Motor neuron (in vitro differentiated cells): ENCODE results near the gene RPL26. TPM values are rescaled to one million over a fixed set of nuclear protein-coding genes. Genes with fewer than 3 reads are reported as not detected.

Source experiments
- ATAC-seq, 8 experiments: fragments of 200-7000 bp; cut with Tn5 transposase; replicated peaks in 6 of 8; 2 replicates each; pipeline ENCODE4 v1.8.0; 2021; ENCODE audit warnings: mild to moderate bottlenecking in 8 of 8, moderate library complexity in 8 of 8
- H3K27ac ChIP-seq, 2 donors: fragments of 250-450 bp; sonication (Bioruptor Pico); 2 replicates each; pipeline ENCODE4 v1.9.0; 2021; ENCODE audit warnings: antibody characterized with exemption in 2 of 2, mild to moderate bottlenecking in 2 of 2, moderate library complexity in 1 of 2
- H3K4me1 ChIP-seq, 2 donors: fragments of 250-450 bp; sonication (Bioruptor Pico); replicated peaks in 1 of 2; 2 replicates each; pipeline ENCODE4 v1.6.1; 2021; ENCODE audit warnings: antibody characterized with exemption in 2 of 2, mild to moderate bottlenecking in 2 of 2, moderate library complexity in 1 of 2
- H3K4me3 ChIP-seq, 5 donors: fragments of 250-450 bp; sonication (Bioruptor Pico); 2 replicates each; pipeline ENCODE4 v1.9.0; 2021; ENCODE audit warnings: antibody characterized with exemption in 5 of 5, mild to moderate bottlenecking in 5 of 5, moderate library complexity in 4 of 5
- WGBS, 10 experiments: fragments of 450-650 bp; shearing (Covaris generic); methylation state at CpG; one replicate each; pipeline ENCODE4 v1.0.0; 2022; 5-methylcytosine and 5-hydroxymethylcytosine counted together
- in situ Hi-C, 9 experiments: fragments of 400-800 bp; cut with MboI; loops; one replicate each; pipeline ENCODE4 v1.15.0; 2021; ENCODE audit warnings: low sequenced_read_pairs in 9 of 9, low pct_unique_long_range_greater_than_20kb in 2 of 9; ENCODE audit not compliant: unreplicated experiment in 9 of 9
- total RNA-seq, 8 experiments: library from RNA; unstranded; fragments of 300-600 nt; gene quantifications; 2 replicates each; pipeline versions ENCODE4 v1.2.3 to v1.2.4, GENCODE V29; 2022

Gene RPL26
- total RNA-seq, 8 experiments from 2014 or later: 3,314 to 6,110 (median 4,631) TPM

DNA sequence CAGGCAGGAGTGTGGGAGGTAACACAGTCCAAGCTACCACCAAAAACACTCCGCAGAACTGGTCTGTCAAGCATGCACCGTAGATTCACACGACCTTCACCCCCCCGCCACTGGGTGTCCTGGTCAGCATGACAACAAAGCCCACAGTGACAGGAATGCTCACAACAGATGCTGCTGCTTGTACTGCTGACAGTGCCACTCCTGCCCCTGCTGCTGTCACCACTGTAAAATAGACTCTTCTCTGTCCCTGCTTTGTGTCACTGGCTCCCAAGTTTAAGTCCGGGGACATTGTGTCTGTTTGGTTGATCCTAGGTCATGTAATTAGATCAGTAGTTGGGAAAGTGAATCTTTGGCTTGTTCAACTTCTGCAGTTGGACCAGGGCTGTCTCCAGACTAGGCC lies 50.3 kb downstream of the RPL26 start:
- Histone ChIP-seq H3K27ac (no peak overlapping the region), H3K4me3 (no peak overlapping the region), H3K4me1 (peaks cover 0 to 3% of the 10 kb centered on the region in 2 donors)
- 4 to 60% (median 19%) methylated on average over 1 to 4 of the region's 5 CpGs; no CpG with 5 or more reads in 6 of the 10 experiments for WGBS, 10 experiments
- in situ Hi-C loops: no loop called here
- peak in 5 of 8 experiments; percentile 89 to 99 (median 92) for ATAC-seq

DNA sequence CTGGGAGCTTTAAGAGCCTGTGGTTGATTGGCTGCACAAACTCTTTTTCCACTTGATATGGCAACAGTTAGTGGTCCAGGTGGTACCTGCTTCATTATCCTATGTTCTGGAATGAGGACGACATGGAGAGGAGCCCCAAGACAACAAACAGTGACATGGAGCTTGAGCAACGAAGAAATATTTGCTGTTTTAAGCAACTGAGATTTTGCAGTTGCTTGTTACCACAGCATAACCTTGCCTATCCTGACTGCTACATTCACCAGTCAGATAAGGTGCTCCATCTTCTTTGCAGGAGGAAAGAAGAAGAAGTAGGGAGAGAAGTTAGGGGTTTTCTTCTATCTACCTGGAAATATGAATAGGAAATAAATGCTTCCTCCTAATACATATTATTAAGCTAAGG lies 50.9 kb downstream of the RPL26 start:
- no peak for ATAC-seq
- WGBS, 10 experiments: 67 to 100% (median 86%) methylated on average over 1 to 2 of the region's 2 CpGs; no CpG with 5 or more reads in 5 of the 10 experiments
- in situ Hi-C loops: no loop called here
- H3K27ac ChIP-seq: no peak overlapping the region
- H3K4me3 ChIP-seq: no peak overlapping the region
- no peaks in the 10 kb centered on the region for H3K4me1 ChIP-seq

Other genes starting within 250 kb of the RPL26 start
- 10 to 100 TPM; 12.2 to 51.5 (median 27.3) TPM for gene PER1, start 230.8 kb downstream of the RPL26 start, total RNA-seq
- gene VAMP2, start 220.2 kb downstream of the RPL26 start, total RNA-seq: 100 to 1,000 TPM in 1 of 8 experiments, 10 to 100 TPM in 6, 1 to 10 TPM in 1; 8.3 to 148 (median 39.3) TPM
- 10 to 100 TPM in 7 of 8 experiments, 1 to 10 TPM in 1; 5.8 to 54.2 (median 30.1) TPM for gene TMEM107, start 206.8 kb downstream of the RPL26 start, total RNA-seq
- gene BORCS6, start 193.0 kb downstream of the RPL26 start, total RNA-seq: 10 to 100 TPM in 1 of 8 experiments, 1 to 10 TPM in 7; 3.5 to 11.1 (median 5.6) TPM
- 10 to 100 TPM in 3 of 8 experiments, 1 to 10 TPM in 4, under 1 TPM in 1; 0.71 to 70.7 (median 3.0) TPM for gene AURKB, start 172.6 kb downstream of the RPL26 start, total RNA-seq
- 10 to 100 TPM in 5 of 8 experiments, 1 to 10 TPM in 3; 3.9 to 20.9 (median 12.2) TPM for gene CTC1, start 135.1 kb downstream of the RPL26 start, total RNA-seq
- gene PFAS, start 133.9 kb downstream of the RPL26 start, total RNA-seq: 10 to 100 TPM; 19.6 to 71.5 (median 28.3) TPM
- 10 to 100 TPM; 17.0 to 26.9 (median 23.1) TPM for gene RANGRF, start 94.5 kb downstream of the RPL26 start, total RNA-seq
- gene SLC25A35, start 87.8 kb downstream of the RPL26 start, total RNA-seq: 1 to 10 TPM; 1.0 to 7.9 (median 2.5) TPM
- 1 to 10 TPM in 2 of 8 experiments, under 1 TPM in 4, not detected in 2; 0.13 to 1.6 (median 0.34) TPM for gene ARHGEF15, start 73.0 kb downstream of the RPL26 start, total RNA-seq
- gene ODF4, start 43.4 kb downstream of the RPL26 start, total RNA-seq: under 1 TPM in 1 of 8 experiments, not detected in 7; 0.25 TPM
- under 1 TPM; 0.11 to 0.81 (median 0.19) TPM for gene RNF222, start 14.6 kb upstream of the RPL26 start, total RNA-seq
- gene NDEL1, start 52.7 kb upstream of the RPL26 start, total RNA-seq: 10 to 100 TPM; 31.8 to 63.6 (median 54.6) TPM
- gene MYH10, start 247.5 kb upstream of the RPL26 start, total RNA-seq: 100 to 1,000 TPM in 5 of 8 experiments, 10 to 100 TPM in 3; 67.1 to 263 (median 139) TPM